MM.1S (cell line): ENCODE results near the gene DAG1.

ENCODE experiments used
- DNase-seq: peaks from one replicate; pipeline ENCODE4 v3.0.0-alpha.2; 2015
- H2AFZ ChIP-seq: fragments of 300-600 bp; sonication (generic); 2 replicates; pipeline ENCODE4 v1.6.0; 2016; ENCODE audit warnings: antibody characterized with exemption, low read length
- H3F3A ChIP-seq: fragments of 300-600 bp; sonication (generic); 2 replicates; pipeline ENCODE4 v1.6.1; 2016; ENCODE audit warnings: mild to moderate bottlenecking, antibody characterized with exemption, low read length, moderate library complexity, mixed read lengths; ENCODE audit not compliant: insufficient read depth
- H3K27ac ChIP-seq: fragments of 300-600 bp; sonication (generic); 2 replicates; pipeline ENCODE4 v1.5.1; 2016; ENCODE audit warnings: mild to moderate bottlenecking, low read length
- H3K27me3 ChIP-seq: fragments of 300-600 bp; sonication (generic); replicated peaks from 2 replicates; pipeline ENCODE4 v1.6.0; 2016; ENCODE audit warnings: low read length; ENCODE audit not compliant: insufficient read depth
- H3K36me3 ChIP-seq: fragments of 300-600 bp; sonication (generic); replicated peaks from 2 replicates; pipeline ENCODE4 v1.6.1; 2016; ENCODE audit warnings: mild to moderate bottlenecking, low read length, mixed read lengths; ENCODE audit not compliant: insufficient read depth
- H3K4me1 ChIP-seq: fragments of 300-600 bp; sonication (generic); 2 replicates; pipeline ENCODE4 v1.6.1; 2016; ENCODE audit warnings: low read length, mixed read lengths
- H3K4me2 ChIP-seq: fragments of 300-600 bp; sonication (generic); 2 replicates; pipeline ENCODE4 v1.6.0; 2016; ENCODE audit warnings: low read depth, low read length
- H3K4me3 ChIP-seq: fragments of 300-600 bp; sonication (generic); 2 replicates; pipeline ENCODE4 v1.5.1; 2016; ENCODE audit warnings: low read length, mixed read lengths
- H3K79me2 ChIP-seq: fragments of 300-600 bp; sonication (generic); 2 replicates; pipeline ENCODE4 v1.6.1; 2016; ENCODE audit warnings: mixed run types, low read length, mixed read lengths
- H3K9ac ChIP-seq: fragments of 300-600 bp; sonication (generic); 2 replicates; pipeline ENCODE4 v1.6.1; 2016; ENCODE audit warnings: low read length, mixed read lengths
- H3K9me2 ChIP-seq: fragments of 300-600 bp; sonication (generic); replicated peaks from 2 replicates; pipeline ENCODE4 v1.6.1; 2016; ENCODE audit warnings: mild to moderate bottlenecking, low read length, mixed read lengths; ENCODE audit not compliant: insufficient read depth
- H3K9me3 ChIP-seq: fragments of 300-600 bp; sonication (generic); replicated peaks from 2 replicates; pipeline ENCODE4 v1.6.1; 2016; ENCODE audit warnings: mild to moderate bottlenecking, low read length, mixed read lengths; ENCODE audit not compliant: insufficient read depth
- H4K20me1 ChIP-seq: fragments of 300-600 bp; sonication (generic); 2 replicates; pipeline ENCODE4 v1.6.1; 2016; ENCODE audit warnings: mild to moderate bottlenecking, low read length, moderate library complexity, mixed read lengths; ENCODE audit not compliant: insufficient read depth
- CTCF ChIP-seq: fragments of 300-600 bp; sonication (generic); IDR thresholded peaks from 2 replicates; pipeline ENCODE4 v1.5.1; 2016; ENCODE audit warnings: antibody characterized with exemption, low read length, mixed read lengths
- EZH2 ChIP-seq: fragments of 300-600 bp; sonication (generic); optimal IDR thresholded peaks from 2 replicates; pipeline ENCODE3; 2017; ENCODE audit warnings: low read depth, mild to moderate bottlenecking, antibody characterized with exemption, low read length, mixed read lengths
- EZH2phosphoT487 ChIP-seq: fragments of 300-600 bp; sonication (generic); IDR thresholded peaks from 2 replicates; pipeline ENCODE4 v1.6.1; 2018; ENCODE audit warnings: antibody characterized with exemption, low read length

The DAG1 gene

GRCh38 chr3:49469936-49470713 is at the start of gene DAG1:
Gene DAG1, plus strand, starts transcription at chr3:49470267. Its CDS starts 40,268 bp downstream, at chr3:49510535.
- peak; percentile 98 for DNase-seq
- peak within 1 kb of the TSS; percentile 94 for H2AFZ ChIP-seq
- 0 out of 2 replicates have a peak, but pooled peaks cover 3% of the 10 kb centered on the region for H3K36me3 ChIP-seq
- H3K9me2 ChIP-seq: no peaks in the 10 kb centered on the region
- H3K9ac ChIP-seq: peak within 1 kb of the TSS; percentile 87
- peak within 1 kb of the TSS; percentile 97 for H3K27ac ChIP-seq
- H3K9me3 ChIP-seq: no peaks in the 10 kb centered on the region
- peak within 1 kb of the TSS; percentile 97 for H3K4me2 ChIP-seq
- H3K27me3 ChIP-seq: no peaks in the 10 kb centered on the region
- H3K4me3 ChIP-seq: peak within 1 kb of the TSS; percentile 96
- peaks cover 41% of the 10 kb centered on the region for H3K79me2 ChIP-seq
- peaks cover 10% of the 10 kb centered on the region for H3F3A ChIP-seq
- no peak for TF ChIP-seq EZH2phosphoT487
- no peak for TF ChIP-seq CTCF
- no peak for TF ChIP-seq EZH2
- H4K20me1 ChIP-seq: no peaks in the 10 kb centered on the region
- H3K4me1 ChIP-seq: peaks cover 16% of the 10 kb centered on the region

GRCh38 chr3:49421890-49422378 is 48.1 kb upstream of the DAG1 start:
- TF ChIP-seq EZH2 (no peak), EZH2phosphoT487 (no peak), CTCF (no peak)
- H4K20me1 ChIP-seq: no peaks in the 10 kb centered on the region
- DNase-seq: no peak
- no peaks in the 10 kb centered on the region for H3K36me3 ChIP-seq
- H3K27ac ChIP-seq: no peak overlapping the region
- H3K9me2 ChIP-seq: no peaks in the 10 kb centered on the region
- no peaks in the 10 kb centered on the region for H3K27me3 ChIP-seq
- no peak overlapping the region for H2AFZ ChIP-seq
- H3K79me2 ChIP-seq: peaks cover 5% of the 10 kb centered on the region
- H3K9me3 ChIP-seq: no peaks in the 10 kb centered on the region
- H3K4me3 ChIP-seq: no peak overlapping the region
- H3K9ac ChIP-seq: no peak overlapping the region
- peaks cover 12% of the 10 kb centered on the region for H3K4me1 ChIP-seq
- H3K4me2 ChIP-seq: no peak overlapping the region
- no peaks in the 10 kb centered on the region for H3F3A ChIP-seq

- Histone ChIP-seq H3K4me2 (no peak within 1 kb of the TSS), H3K9me3 (no peaks in the 10 kb centered on the region), H3F3A (no peaks in the 10 kb centered on the region), H3K4me3 (no peak within 1 kb of the TSS), H3K27ac (no peak within 1 kb of the TSS), H3K9ac (no peak within 1 kb of the TSS), H3K36me3 (no peaks in the 10 kb centered on the region), H3K4me1 (0 out of 2 replicates have a peak, but pooled peaks cover 7% of the 10 kb centered on the region), H3K9me2 (no peaks in the 10 kb centered on the region), H3K79me2 (no peaks in the 10 kb centered on the region), H2AFZ (no peak within 1 kb of the TSS), H4K20me1 (no peaks in the 10 kb centered on the region), H3K27me3 (no peaks in the 10 kb centered on the region)
- TF ChIP-seq EZH2phosphoT487 (no peak), CTCF (no peak), EZH2 (no peak)
- DNase-seq: no peak
Measured at GRCh38 chr3:49422379-49423248, 47.5 kb upstream of the DAG1 start, which contains the start of gene AMT. Gene AMT, minus strand, starts transcription at chr3:49422473. Its CDS starts 23 bp downstream, at chr3:49422450.
